GM19035 (cell line): Measurements from ENCODE around the gene DRC7.
"Not testable (repeated sequence)": the region's sequence is repeated elsewhere in the genome, so short reads cannot be mapped to it uniquely, and the experiment has no call there.

Source experiments
- ATAC-seq: cut with Tn5 transposase; IDR thresholded peaks from one replicate; pipeline ENCODE4 v1.9.1; 2021; ENCODE audit not compliant: unreplicated experiment

Gene DRC7

GRCh38 chr16:57711993-57712392 is 17.4 kb downstream of the DRC7 start:
- no peak for ATAC-seq

GRCh38 chr16:57712569-57712968 is 18.0 kb downstream of the DRC7 start:
- ATAC-seq, result not testable (repeated sequence)

DNA sequence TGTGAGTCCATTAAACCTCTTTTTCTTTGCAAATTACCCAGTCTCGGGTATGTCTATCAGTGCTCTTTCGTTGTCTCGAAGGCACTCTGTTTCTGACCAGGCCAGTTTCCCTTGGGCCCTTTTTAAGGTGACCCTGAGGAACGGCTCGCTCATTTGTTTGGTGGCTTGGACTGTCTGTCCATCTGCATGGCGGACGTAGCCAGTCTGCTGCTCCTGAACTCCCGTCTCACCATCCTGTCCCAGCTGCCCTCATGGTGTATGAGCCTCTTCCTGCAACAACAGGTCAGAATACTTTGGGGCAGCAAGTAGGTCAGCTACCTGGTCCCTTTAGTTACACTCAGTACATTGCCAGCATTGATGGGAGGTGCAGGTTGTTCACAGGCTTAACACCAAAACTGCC is 19.0 kb downstream of the DRC7 start:
- ATAC-seq, result no peak

DNA sequence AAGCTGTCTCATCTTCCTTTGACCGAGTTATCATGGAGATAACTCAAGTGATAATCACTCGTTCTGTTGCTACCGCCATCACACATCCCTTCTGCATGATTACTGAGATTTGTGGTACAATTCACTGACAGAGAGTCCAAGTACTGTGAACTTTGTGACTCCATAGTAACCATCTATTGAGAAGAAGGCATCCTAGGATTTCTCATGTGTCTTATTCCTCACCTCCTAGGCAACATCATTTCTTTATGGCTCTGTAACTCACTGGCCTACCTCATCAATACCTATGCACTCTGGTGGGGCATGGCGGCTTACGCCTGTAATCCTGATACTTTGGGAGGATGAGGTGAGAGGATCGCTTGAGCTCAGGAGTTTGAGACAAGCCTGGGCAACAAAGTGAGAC is 19.4 kb downstream of the DRC7 start:
- ATAC-seq, result no peak

DNA sequence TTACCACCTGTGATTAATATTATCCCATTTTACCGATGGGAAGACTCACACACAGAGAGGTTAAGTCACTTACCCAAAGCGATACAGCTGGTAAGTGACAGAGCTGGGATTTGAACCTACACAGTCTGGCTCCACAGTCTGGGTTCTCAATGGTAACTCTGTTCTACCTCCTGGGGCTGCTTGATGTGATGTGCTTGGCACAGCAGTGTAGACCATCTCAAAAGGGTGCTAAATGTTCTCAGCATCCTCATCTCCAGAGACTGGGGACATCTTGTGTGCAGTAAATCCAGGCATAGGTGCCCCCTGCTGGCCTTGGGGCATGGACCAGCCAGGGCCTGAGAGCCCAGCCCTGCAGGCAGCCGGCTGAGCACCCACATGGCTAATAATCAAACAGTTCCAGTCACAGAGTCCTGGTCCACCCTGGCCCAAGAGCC is 25.6 kb downstream of the DRC7 start:
- ATAC-seq, result no peak

DNA sequence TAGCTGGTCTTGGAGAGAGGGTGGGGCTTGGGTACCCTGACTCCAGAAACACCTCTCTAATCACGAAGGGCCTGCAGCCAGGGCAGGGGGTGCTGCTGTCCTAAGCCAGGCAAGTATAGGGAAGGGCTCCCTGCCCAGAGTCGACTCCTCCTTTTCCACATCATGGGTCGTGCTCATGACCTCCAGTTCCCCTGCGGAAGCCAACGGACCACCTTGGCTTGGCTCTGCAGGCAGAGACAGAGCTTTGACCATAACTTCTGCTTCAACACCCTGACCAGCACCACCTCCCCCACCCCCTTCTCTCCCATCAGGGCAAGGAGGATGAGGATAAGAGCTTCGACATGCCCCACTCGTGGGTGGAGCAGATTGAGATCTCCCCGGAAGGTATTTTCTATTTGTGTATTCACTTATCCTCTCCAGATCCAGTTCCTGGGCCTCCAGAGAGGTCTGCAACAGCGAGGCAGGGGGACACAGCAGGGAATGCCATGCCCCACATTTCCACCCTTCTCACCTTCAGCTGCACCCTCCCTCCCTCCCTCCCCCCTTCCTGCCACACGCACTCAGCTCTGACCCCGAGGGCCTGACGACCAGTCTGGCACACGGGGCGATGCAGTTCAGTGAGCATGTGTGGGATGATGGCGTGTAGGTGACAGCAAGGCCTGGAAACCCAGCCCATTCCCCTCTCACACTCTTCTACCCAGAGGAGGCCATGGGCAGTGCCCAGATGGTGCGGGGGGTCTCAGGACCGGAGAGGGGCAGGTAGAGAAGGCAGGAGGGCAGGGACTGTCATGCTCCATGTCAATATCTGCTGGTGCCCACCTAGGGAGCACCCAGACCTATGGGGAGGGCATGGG is 27.0 kb downstream of the DRC7 start:
- no peak for ATAC-seq

GRCh38 chr16:57722210-57722499 is 27.5 kb downstream of the DRC7 start:
- no peak for ATAC-seq

DNA sequence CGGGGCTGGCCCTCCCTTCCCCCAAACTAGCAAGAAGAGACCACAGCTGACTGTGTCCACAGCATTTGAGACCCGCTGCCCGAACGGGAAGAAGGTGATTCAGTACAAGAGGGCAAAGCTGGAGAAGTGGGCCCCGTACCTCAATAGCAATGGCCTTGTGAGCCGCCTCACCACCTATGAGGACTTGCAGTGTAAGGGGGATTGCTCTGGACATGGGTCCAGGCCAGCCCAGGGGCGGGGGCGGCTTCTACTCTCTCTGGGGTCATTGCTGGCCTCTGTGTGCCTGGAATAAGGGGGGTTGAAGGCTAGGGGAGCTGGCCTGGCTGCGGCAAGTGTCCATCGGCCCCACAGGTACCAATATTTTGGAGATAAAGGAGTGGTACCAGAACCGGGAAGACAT is 28.0 kb downstream of the DRC7 start:
- no peak for ATAC-seq

DNA sequence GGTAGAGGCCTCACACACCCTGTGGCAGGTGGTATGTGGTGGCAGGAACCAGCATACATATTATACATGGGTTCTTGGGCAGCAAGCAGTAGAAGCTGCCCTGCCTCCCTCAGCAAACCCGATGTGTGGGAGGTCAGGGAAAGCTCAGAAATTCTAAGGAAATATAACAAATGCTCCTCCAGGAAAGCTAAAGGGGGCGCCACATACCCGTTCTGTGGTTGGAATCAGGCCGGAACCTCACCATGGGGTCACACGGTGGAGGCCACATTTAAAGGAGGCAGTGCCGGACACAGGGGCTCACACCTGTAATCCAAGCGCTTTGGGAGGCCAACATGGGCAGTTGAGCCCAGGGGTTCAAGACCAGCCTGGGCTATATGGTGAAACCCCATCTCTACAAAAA is 28.6 kb downstream of the DRC7 start:
- ATAC-seq, result no peak

GRCh38 chr16:57724531-57724930 is 29.9 kb downstream of the DRC7 start:
- ATAC-seq, result no peak

- ATAC-seq, result no peak
These were observed 30.5 kb downstream of the DRC7 start for GRCh38 chr16:57725151-57725550.

DNA sequence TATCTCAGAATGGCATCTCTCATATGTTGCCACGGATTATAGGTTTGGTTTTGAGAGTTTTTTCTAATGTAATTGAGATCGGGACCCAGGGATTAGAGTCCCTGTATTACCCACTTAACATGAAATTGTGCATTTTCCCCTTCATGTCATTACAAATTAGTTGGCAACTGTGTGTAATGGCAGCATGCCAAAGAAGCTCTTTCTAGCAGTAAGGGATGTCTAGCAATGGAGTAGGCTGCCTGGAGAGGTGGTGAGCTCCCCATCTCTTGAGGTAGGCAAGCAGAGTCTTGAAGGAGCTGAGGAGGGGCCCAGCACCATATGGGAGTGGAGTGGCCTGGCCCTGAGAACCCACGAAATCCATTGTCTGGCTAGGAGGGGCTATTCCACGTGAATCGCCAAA is 30.9 kb downstream of the DRC7 start:
- ATAC-seq, result no peak

DNA sequence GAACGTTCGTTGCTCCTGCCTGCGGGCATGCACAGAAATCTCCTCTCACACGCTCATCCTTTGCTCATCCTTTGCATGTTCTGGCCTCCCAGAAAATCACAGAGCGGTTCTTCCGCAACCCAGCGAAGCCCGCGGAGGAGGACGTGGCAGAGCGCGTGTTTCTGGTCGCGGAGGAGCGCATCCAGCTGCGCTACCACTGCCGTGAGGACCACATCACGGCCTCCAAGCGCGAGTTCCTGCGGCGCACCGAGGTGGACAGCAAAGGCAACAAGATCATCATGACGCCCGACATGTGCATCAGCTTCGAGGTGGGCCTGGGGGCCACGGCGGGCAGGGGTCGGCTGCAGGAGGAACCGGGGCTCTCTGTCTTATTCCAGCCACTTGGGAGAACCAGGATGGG is 31.4 kb downstream of the DRC7 start:
- no peak for ATAC-seq

GRCh38 chr16:57726433-57726947 is 31.9 kb downstream of the DRC7 start:
- no peak for ATAC-seq

- ATAC-seq, result no peak
These were observed 33.0 kb downstream of the DRC7 start for GRCh38 chr16:57727610-57728009.

GRCh38 chr16:57728336-57729181 is 34.0 kb downstream of the DRC7 start:
- no peak for ATAC-seq

- no peak for ATAC-seq
These were observed 34.5 kb downstream of the DRC7 start for GRCh38 chr16:57729182-57729484.

- not testable (repeated sequence) for ATAC-seq
These were observed 35.2 kb downstream of the DRC7 start for GRCh38 chr16:57729852-57730251.

GRCh38 chr16:57730771-57731730 is 36.4 kb downstream of the DRC7 start:
- no peak for ATAC-seq

DNA sequence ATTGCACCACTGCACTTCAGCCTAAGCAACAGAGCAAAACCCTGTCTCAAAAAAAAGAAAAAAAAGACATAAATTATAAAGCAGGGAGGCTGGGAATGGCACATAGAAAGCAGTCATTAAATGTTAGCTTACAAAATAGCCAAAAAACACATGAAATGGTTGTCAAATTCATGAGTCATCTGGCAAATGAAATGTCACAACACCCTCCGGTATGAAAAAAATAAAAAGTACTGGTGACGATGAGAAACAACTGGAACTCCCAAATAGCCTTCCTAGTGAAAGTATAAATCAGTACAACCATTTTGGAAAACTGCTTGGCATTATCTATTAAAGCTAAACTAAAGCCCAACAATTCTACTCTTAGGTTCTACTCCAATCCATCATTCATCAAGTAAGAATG is 37.4 kb downstream of the DRC7 start:
- no peak for ATAC-seq

- ATAC-seq, result no peak
These were observed 38.1 kb downstream of the DRC7 start for GRCh38 chr16:57732714-57733113.
